GM21717 (cell line): ENCODE results near the gene KDM6B.

ENCODE experiments used
- ATAC-seq: cut with Tn5 transposase; IDR thresholded peaks from one replicate; pipeline ENCODE4 v1.9.1; 2021; ENCODE audit warnings: mild to moderate bottlenecking, moderate library complexity; ENCODE audit not compliant: unreplicated experiment

Gene KDM6B

DNA sequence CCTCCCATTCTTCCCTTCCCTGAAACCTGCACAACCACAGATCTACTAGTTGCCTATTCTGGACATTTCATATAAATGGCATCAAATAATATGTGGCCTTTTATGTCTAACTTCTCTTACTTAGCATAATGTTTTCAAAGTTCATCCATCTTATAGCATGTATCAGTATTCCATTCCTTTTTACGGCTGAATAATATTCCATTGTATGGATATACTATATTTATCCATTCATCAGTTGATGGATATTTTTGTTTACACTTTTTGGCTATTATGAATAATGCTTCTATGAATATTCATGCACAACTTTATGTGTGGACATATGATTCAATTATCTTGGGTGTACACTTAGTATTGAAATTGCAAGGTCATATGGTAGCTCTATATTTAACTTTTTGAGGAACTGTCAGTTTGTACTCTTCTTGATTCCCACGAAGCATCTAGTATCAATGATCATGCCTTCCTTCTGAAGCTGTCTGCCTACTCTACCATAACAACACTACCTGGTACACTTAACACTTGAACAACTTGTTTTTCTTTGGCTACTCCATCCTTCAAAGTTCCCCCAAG, 41.9 kb downstream of the KDM6B start:
- no peak for ATAC-seq

DNA sequence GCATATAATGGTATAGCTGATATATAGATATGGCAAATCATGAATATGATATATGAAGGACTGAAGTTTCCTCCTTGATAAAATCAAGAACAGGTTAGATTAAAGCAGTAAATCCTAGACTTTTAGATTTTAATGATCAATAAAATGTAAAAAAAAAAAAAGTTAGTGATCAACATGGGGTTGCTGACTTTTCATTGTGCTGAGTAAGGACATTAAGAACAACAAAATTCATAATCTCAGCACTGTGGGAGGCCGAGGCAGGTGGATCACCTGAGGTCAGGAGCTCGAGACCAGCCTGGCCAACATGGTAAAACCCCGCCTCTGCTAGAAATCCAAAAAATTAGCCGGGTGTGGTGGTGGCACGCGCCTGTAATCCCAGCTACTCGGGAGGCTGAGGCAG, 44.2 kb downstream of the KDM6B start:
- ATAC-seq, result no peak

DNA sequence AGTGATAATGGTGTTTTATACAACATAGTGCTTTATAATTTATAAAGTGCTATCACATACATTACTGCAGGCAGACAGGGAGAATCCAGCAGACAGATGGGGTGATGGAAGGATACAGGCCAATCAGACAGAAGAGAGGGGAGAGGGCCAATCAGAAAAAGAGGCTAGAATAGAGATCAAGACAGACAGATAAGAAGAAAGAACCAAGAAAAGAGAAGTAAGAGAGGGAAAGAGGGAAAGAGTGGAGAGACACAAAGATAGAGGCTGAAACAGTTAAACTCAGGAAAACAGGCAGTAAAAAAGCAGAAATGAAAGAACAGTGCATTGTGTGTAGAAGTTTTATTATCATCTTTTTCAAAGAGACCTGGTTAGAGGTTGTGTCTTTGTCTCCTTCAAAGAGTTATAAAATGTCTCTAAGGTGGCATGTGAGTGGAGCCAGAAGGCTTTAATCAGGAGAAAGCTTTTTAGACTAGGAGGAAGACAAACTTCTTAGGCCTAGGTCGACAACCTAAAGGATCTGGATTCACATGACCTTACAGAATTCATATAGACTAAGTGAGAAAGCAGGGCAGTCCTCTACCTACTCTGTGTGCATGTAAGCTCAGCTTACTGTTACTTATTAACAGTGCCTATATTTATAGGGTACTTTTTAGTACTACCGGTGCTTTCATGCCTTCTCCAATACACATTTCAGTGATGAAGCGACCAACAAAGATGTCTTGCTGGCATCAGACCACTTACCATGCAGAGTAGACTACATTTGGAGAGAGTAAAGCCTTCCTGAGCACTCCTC, 46.3 kb downstream of the KDM6B start:
- no peak for ATAC-seq

DNA sequence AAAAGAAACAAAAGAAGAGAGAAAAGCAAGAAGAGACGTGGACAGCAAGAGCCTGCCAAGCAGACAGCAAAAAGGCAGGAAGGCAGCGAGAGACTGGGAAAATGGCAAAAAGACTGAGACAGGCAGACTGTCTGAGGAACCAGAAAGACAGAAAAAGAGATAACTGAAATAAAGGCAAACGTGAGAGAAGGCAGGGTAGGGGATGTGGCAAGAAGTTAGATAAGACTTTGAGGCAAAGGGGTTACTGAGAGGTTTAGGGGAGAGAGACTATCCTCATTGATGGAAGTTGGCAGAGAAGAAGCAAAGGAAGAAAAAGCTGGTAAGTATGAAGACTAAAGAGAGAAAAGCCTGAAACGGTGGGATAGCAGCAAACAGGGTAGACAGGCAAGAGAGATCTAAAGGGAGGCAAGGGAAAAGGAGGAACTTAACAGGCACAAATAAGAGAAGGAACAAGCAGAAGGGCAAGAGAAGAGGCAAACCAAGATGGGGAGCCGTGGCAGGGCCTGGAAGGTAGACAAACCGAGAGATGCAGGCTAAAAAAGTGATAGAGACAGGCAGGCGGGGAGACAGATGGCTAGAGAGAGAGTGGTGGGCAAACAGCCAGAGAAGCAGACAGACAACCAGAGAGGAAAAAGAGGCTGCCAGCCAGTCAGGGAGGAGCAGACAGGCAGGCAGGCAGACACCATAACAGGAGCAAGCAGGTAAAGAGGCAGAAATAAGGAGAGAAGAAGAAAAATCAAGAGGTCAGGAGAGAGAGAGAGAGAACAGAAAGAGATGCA, 47.4 kb downstream of the KDM6B start:
- no peak for ATAC-seq

DNA sequence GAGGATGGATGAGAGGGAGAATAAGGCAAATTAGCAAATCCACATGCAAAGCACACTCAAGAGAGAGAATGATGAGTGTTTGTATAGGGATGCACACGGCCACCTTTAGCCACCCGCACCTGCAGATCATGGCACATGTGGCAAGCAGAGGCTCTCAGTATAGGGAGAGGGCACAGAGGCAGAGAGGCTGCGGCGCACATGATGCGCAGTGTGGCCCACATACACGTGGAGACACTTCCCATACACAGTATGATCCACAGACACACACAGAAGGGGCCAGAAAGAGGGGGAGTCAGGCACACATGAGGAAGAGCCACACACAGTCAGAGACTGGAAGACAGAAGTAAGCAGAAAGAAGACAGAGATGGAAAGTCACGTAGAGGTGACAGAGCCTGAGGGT, 48.1 kb downstream of the KDM6B start:
- no peak for ATAC-seq

DNA sequence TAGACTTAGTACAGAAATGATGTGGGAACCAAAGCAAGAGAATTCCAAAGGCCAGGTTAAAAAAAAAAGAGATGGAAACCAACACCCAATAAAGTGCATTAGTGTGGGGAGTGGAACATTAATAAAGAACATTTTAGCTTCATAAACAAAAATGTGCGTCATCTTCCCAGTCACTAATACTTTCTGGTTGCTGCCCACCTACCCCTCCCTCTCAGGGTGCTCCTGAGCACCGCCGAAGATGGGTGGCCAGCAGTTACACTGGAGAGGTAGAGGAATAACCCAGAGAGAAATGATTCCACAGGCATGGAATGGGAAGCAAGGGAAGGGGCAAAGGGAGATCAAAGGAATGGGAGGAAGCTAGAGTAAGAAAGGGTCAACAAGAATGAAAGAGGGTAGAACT, 48.6 kb downstream of the KDM6B start:
- no peak for ATAC-seq
